HG02610 (cell line): ENCODE measurements around the gene TMEM134.
"Not testable (repeated sequence)": the region's sequence is repeated elsewhere in the genome, so short reads cannot be mapped to it uniquely, and the experiment has no call there.

Experiments
- ATAC-seq: cut with Tn5 transposase; IDR thresholded peaks from one replicate; pipeline ENCODE4 v1.9.1; 2021; ENCODE audit warnings: mild to moderate bottlenecking, moderate library complexity; ENCODE audit not compliant: unreplicated experiment

TMEM134 gene

DNA sequence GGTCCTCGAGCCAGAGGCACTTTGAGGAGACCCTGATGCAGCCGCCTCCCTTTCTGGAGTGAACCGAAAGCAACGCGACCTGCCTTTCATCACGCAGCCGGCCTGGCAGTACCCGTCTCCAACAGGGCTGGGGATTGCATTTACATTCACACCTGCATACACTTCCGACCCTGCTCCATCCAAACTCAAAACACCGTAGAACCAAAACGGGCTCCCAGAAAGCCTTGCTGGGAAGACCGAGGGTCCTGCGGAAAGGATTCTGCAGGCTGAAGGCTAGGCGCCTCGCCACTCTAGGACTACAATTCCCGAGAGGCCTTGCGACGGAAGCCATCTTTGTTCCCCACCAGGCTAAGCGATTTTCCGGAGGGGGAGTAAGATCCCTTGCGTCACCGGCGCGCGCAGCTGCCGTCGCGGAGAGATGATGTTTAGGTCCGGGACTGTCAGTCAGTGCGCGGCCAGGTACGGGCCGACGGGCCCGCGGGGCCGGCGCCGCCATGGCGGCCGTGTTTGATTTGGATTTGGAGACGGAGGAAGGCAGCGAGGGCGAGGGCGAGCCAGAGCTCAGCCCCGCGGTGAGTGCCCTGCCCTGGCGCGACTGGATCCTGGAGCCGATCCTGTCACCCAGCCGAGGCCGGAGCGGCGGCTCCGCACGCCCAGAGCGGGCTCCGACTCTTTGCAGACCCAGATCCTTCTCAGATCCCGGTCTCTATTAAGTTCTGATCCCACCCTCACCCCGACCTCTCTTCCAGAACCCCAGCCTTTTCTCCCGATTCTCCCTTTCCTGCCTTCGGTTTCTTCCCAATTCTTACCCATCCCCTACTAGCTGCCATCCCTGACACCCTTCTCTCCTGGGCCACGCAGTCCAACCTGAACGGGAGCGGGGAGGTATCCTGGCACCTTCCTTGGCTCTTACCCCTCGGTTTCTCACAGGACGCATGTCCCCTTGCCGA, 40.7 kb downstream of the TMEM134 start, which contains the start of gene RPS6KB2:
Gene RPS6KB2 (plus strand): TSS at position 443 of the 950 bp plus-strand sequence. CDS start 52 bp downstream, at position 495.
- ATAC-seq = peak; percentile 77

DNA sequence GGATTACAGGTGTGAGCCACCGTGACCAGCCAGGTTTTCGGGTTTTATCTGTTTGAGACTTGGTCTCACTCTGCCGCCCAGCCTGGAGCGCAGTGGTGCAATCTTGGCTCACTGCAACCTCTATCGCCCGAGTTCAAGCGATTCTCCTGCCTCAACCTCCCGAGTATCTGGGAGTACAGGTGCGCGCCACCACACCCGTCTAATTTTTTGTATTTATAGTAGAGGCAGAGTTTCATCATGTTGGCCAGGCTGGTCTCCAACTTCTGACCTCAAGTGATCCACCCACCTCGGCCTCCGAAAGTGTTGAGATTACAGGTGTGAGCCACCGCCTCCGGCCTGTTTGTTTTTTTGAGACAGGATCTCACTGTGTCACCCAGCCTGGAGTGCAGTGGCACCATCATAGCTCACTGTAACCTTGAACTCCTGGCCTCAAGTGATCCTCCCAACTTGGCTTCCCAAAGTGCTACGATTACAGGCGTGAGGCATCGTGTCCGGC, 41.6 kb downstream of the TMEM134 start:
- not testable (repeated sequence) for ATAC-seq

DNA sequence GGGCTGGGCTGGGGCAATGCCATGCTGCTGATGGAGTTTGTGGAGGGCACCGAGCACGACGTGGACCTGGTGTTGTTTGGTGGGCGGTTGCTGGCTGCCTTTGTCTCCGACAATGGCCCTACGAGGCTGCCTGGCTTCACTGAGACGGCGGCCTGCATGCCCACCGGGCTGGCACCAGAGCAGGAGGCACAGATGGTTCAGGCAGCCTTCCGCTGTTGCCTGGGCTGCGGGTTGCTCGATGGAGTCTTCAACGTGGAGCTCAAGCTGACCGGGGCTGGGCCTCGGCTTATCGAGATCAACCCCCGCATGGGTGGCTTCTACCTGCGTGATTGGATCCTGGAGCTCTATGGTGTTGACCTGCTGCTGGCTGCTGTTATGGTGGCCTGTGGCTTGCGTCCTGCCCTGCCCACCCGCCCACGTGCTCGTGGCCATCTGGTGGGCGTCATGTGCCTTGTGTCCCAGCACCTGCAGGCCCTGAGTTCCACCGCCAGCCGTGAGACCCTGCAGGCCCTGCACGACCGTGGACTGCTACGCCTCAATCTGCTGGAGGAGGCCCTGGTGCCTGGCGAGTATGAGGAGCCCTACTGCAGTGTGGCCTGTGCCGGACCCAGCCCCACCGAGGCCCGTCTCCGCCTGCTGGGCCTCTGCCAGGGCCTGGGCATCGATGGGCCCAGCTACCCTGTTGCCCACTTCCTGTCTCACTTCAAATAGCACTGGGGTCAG, 45.0 kb downstream of the TMEM134 start:
- no peak for ATAC-seq

DNA sequence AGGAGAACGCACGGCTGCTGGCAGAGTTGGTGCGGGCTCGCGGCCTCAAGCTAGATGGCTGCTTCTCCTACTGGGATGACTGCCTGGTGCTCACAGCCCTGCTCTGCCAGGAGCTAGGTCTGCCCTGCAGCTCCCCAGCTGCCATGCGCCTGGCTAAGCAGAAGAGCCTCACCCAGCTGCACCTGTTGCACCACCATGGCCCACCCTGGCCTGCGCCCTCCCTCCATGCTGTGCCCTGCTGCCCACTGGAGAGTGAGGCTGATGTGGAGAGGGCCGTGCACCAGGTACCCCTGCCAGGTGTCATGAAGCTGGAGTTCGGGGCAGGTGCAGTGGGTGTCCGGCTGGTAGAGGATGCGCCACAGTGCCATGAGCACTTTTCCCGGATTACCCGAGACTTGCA, 45.6 kb downstream of the TMEM134 start:
- ATAC-seq = no peak

- ATAC-seq = no peak
These were observed 46.2 kb downstream of the TMEM134 start for GRCh38 chr11:67422891-67423290.

- no peak for ATAC-seq
These were observed 47.5 kb downstream of the TMEM134 start for GRCh38 chr11:67421430-67422031.

DNA sequence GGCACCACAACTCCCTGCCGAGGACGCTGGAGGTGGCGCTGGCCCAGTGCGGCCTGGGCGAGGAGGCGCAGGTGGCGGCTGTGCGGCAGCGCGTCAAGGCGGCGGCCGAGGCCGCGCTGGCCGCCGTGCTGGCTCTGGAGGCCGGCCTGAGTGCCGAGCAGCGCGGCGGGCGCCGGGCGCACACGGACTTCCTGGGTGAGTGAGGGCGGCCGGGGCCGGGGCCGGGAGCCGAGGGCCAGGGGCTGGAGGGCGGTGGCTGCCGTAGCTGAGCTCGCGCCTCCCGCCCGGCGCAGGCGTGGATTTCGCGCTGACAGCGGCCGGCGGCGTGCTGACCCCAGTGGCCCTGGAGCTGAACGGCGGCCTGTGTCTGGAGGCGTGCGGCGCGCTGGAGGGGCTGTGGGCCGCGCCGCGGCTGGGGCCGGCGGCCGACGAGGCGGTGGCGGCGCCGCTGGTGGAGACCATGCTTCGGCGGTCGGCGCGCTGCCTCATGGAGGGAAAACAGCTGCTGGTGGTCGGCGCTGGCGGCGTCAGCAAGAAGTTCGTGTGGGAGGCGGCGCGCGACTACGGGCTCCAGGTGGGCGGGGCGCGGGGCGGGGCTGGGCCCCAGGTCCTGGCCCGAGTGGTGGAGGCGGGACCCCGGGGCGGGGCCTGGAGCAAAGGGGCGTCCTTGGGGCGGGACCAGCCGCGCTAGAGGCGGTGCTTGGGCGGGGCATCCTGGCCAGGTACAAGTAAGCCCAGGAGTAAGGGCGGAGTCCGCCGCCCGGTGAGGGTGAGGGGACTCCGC, 48.2 kb downstream of the TMEM134 start:
- ATAC-seq = peak; percentile 84

GRCh38 chr11:67420147-67420645, 48.9 kb downstream of the TMEM134 start:
- ATAC-seq = no peak

DNA sequence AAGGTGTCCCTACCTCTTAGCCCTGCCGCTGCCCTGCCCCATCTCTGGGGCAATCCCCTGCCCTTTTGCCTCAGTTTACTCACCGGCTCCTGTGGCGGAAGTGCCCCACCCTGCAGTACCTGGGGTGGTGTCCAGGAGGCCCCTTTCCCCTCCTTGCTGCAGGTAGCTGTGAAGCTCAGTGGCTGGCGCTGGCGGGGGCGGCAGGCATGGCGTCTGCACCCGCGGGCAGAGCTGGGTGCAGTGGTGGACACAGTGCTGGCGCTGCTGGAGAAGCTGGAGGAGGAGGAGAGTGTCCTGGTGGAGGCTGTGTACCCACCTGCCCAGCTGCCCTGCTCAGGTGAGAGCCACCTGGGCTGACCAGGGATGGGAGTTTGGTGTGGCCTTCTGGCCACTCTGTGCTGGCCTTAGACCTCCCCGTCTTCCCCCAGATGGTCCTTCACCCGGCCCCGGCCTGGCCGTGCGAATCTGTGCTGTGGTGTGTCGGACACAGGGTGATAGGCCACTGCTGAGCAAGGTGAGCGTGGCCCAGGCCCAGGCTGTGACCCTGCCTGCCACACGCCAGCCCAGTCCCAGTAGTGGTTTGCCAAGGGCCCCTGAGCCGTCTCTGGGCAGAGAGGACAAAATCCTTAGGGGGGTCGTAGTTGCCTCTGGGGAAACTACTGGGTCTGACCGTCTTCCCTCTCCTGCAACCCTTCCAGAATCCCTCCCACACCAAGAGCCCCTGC, 49.6 kb downstream of the TMEM134 start:
- no peak for ATAC-seq

- ATAC-seq = no peak
These were observed 50.4 kb downstream of the TMEM134 start for GRCh38 chr11:67418476-67419281.

DNA sequence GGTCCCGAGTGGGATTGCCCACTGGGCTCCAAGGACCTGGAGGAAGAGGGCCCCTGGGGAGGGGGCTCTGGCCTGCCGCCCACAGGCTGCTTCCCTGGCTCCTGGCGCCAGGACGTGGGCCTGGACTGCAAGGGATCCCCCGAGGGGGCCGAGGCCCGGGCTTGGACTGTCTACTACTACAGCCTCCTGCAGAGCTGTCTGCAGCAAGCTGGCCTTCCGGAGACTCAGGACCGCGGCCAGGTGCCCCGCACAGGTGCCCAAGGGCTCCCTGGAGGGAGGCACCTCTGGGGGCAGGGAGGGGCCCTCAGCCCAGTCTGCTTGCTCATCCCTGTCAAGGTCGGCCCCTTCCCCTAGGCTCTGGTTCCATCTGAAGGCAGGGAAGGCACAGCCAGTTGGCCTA, 51.6 kb downstream of the TMEM134 start:
- ATAC-seq = no peak

GRCh38 chr11:67416416-67417335, 52.4 kb downstream of the TMEM134 start:
- ATAC-seq = no peak

DNA sequence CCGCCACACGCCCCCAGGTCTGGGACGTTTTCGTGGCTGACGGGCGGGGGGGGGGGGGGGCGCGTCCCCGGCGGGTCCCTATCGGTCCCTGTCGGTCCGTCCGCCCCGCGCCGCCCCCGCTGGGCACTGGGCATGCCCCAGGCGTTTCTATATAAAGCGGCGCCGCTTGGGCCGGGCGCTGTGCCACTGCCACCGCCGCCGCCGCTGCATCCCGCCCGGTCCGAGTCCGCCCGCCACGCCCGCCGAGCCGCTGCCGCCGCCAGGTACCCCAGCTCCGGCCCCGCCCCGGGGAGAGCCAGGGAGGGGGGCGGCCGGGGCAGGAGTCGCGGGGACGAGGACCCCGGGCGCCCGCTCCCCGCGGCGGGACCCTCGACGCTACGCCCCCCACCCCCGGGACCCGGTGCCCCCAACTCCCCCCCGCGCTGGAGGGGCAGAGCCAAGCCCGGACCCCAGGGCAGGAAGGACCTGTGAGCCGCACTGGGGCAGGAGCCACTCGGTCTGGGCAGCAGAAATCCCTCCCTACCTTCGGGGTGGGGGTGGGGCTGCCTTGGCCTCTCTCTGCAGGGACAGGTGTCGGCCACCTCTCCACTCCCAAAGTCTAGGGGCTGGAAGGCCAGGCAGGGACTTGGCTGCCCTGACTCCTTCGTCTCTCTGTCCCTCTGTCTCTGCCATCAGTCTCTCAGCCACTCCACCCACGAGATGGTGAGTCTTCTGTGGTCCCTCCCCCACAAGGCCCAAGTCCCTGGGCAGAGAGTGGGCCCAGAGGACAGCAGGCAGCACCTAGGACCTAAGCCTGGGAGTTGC, 53.3 kb downstream of the TMEM134 start, which contains the start of gene CARNS1:
Gene CARNS1 (plus strand): TSS at position 178 of the 804 bp plus-strand sequence. CDS start 522 bp downstream, at position 700.
- no peak for ATAC-seq

- ATAC-seq = no peak
These were observed 55.7 kb downstream of the TMEM134 start for GRCh38 chr11:67413266-67413849.

GRCh38 chr11:67412495-67413179, 56.4 kb downstream of the TMEM134 start:
- no peak for ATAC-seq

- ATAC-seq = no peak
These were observed 57.3 kb downstream of the TMEM134 start for GRCh38 chr11:67411785-67412152.
